Inferior parietal cortex (tissue), 1 donor: ENCODE measurements around the gene CTBP2.

ENCODE experiments used
- DNase-seq: peaks from one replicate; pipeline ENCODE4 v3.0.0-alpha.2; 2016; ENCODE audit errors: extremely low spot score

CTBP2 gene

GRCh38 chr10:125125951-125126735 is 34.2 kb downstream of the CTBP2 start:
- DNase-seq = no peak

GRCh38 chr10:125124907-125125306 is 35.5 kb downstream of the CTBP2 start:
- DNase-seq = no peak

- no peak for DNase-seq
Observed at GRCh38 chr10:125124115-125124487, 36.3 kb downstream of the CTBP2 start.

GRCh38 chr10:125123476-125124114 is 36.8 kb downstream of the CTBP2 start:
- DNase-seq = no peak

GRCh38 chr10:125122566-125122965 is 37.8 kb downstream of the CTBP2 start:
- no peak for DNase-seq

GRCh38 chr10:125121003-125121402 is 39.4 kb downstream of the CTBP2 start:
- DNase-seq = no peak

GRCh38 chr10:125120053-125120710 is 40.2 kb downstream of the CTBP2 start:
- DNase-seq = no peak

GRCh38 chr10:125118701-125119100 is 41.7 kb downstream of the CTBP2 start:
- DNase-seq = no peak

- no peak for DNase-seq
Observed at GRCh38 chr10:125118011-125118611, 42.3 kb downstream of the CTBP2 start.

GRCh38 chr10:125116652-125117310 is 43.6 kb downstream of the CTBP2 start:
- DNase-seq = no peak

- no peak for DNase-seq
Observed at GRCh38 chr10:125116041-125116649, 44.2 kb downstream of the CTBP2 start.

- no peak for DNase-seq
Observed at GRCh38 chr10:125115409-125115808, 45.0 kb downstream of the CTBP2 start.

- no peak for DNase-seq
Observed at GRCh38 chr10:125114761-125115391, 45.5 kb downstream of the CTBP2 start.

GRCh38 chr10:125113691-125114371 is 46.5 kb downstream of the CTBP2 start:
- no peak for DNase-seq

- DNase-seq = no peak
Observed at GRCh38 chr10:125112697-125113494, 47.5 kb downstream of the CTBP2 start.

GRCh38 chr10:125111118-125111727 is 49.1 kb downstream of the CTBP2 start:
- DNase-seq = no peak

GRCh38 chr10:125107965-125108580 is 52.3 kb downstream of the CTBP2 start:
- no peak for DNase-seq

GRCh38 chr10:125107166-125107949 is 53.0 kb downstream of the CTBP2 start:
- DNase-seq = no peak
